GM18951 (cell line): ENCODE measurements around the gene ETV6.

Experiments
- POLR2A ChIP-seq: IDR thresholded peaks from 4 replicates; pipeline ENCODE4 v1.6.1; 2011; ENCODE audit warnings: mild to moderate bottlenecking; ENCODE audit not compliant: insufficient read length, insufficient read depth; ENCODE audit errors: extremely low read depth
- in situ Hi-C: fragments of 300-500 bp; cut with MboI; formaldehyde crosslinking; loops from one replicate; pipeline ENCODE4 v1.12.0; 2022; ENCODE audit warnings: low sequenced_read_pairs, mixed read lengths, inconsistent platforms; ENCODE audit not compliant: unreplicated experiment

Gene ETV6

DNA sequence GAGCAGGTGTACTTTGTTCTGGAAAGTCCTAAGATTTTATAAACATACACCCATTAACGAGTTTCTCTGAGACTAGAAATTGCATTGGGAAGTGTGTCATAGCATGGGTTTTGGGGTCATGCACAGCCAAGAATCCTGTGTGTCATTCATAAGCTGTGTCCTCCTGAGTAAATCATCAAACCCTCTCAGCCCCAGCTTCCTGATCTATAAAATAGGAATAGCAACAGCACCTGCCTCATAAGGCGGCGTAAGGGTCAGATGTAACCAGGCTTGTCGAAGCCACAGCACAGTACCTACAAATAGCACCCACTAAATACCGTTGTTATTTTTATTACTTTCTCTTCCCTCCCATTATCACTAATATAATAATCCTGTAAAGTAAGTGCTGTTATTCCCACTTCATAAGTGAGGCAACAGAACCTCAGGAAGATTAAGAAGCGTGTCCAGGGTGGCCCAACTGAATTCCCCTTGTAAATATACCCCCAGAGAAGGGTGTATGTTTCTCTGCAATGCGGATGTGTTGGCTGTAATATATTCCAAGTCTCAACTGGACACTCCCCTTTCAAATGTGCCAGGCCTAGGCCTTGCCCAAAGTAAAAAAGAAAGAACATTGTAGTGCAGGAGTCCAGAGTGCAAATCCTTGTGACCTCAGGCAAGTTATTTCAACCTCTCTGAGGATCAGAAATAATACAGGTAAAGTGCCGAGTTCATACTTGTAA, 233.0 kb downstream of the ETV6 start:
- in situ Hi-C loops = no loop called here
- TF ChIP-seq POLR2A = no peak

DNA sequence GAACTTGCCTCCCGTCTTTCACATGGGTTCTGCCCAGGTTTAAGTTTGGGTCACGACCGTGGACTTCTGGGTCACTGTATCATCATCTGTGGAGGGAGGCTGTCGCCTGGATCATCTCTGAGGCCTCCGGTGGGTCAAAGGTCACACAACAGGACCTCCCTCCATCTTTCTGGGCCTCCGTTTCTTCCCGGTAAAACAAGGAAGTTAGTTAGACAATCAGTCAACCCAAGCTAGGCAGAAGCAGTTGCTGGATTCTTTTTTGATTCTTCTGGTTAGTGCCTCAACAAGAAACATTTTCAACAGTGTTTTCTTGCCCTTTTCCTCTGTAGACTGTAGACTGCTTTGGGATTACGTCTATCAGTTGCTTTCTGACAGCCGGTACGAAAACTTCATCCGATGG, 234.6 kb downstream of the ETV6 start:
- no peak for TF ChIP-seq POLR2A
- in situ Hi-C loops = no loop called here

DNA sequence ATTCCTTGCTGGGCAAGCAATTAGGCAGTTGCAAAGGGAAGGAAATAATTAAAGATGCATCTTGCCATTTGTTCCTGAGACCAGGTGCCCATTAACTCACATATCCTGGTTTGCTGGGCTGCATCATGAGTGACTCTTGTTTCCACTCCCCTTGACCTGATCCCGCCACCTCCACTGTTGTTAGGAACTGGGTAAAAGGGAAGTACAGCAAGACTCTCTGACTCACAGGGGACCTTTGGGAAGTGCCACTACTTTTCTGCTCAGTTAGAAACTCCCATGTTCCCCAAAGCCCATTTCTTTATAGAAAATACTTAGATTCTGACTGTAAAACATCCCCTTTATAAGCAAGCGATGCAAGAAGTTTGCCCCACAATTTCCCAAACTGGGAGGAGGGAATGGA, 235.2 kb downstream of the ETV6 start:
- no peak for TF ChIP-seq POLR2A
- in situ Hi-C loops = no loop called here

DNA sequence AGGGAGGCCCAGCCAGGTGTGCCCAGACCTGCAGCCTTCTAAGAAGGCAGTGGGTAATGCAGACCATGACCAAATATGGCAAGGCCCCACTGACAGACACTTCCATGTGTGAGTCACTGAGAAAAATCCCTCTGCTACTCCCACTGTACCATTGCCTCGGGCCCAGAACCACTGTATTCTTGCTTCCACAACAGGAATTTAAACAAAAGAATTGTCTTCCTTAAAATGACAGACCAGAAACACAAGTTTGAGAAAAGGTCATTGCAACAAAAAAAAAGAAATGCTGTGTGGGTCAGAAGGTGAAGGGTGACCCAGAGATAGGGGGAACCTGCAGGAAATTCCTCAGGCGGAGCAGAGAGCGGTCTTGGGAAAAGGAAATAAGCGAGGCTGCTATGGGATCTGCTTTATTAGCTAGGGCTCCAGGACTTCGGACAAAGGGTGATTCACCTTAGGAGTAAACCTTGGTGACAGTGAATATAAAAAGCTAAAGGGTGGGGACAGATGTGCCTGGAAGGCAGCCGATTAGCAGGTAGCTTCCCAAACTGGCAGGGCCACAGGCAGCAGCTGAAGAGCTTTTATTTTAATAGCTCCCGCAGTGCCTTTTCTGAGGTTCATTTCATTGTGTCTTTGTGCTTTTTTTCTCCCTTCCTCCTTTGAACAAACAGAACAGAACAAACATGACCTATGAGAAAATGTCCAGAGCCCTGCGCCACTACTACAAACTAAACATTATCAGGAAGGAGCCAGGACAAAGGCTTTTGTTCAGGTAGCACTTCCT, 236.0 kb downstream of the ETV6 start:
- TF ChIP-seq POLR2A = no peak
- in situ Hi-C loops = no loop called here

DNA sequence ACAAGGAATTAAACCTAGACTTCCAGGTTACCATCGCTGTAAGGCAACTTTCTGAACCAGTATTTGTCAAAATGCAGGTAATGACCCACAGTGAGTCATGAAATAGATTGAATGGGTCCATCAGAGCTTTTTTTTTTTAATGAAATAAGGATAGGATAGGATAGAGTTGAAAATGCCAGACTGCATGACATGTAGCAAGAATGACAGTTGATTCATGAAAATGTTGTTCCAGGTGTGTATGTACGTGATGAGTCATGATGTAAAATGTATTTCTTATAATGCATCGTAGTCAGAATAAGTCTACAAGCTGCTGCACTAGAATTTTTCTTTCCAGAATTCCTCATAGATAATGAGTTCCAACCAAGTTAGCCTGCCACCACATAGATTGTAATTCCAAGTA, 236.9 kb downstream of the ETV6 start:
- in situ Hi-C loops = no loop called here

DNA sequence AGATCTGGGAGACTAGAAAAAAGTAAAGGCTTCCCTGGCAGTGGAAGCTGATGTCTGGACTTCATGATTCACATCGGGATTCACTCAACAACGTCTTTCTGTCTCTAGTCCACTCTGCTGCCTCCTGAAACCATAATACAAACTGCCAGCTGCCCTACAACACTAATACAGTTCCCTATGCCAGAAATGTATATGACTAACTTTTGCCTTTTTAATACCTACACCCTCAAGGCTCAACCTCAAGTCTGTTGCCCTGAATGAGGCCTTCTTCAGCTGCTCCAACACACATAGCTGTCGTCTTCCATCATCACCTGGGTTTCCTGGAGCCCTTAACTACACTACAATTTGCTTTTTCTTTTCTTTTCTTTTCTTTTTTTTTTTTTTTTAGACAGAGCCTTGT, 238.6 kb downstream of the ETV6 start:
- in situ Hi-C loops = no loop called here
- no peak for TF ChIP-seq POLR2A

More for the DNA sequence above, 236.9 kb downstream of the ETV6 start:
- TF ChIP-seq POLR2A = no peak

DNA sequence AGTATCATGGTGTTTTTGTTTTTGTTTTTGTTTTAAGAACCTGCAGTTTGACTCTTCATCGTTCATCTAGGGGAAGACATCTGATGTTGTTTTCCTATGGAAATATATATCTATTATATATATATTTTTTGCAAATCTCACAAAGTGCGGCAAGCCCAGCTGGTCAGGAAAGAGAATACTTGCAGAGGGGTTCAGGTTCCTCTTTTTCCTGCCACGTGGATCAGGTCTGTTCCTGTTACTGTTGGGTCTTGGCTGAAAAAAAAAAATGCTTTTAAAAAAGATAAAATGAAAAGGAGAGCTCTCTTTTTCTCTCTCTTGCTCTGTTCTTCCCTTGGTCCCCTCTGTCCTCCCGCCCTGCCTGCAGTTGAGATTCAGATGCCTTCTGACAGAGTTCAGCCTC, 241.9 kb downstream of the ETV6 start:
- in situ Hi-C loops = no loop called here
- no peak for TF ChIP-seq POLR2A

DNA sequence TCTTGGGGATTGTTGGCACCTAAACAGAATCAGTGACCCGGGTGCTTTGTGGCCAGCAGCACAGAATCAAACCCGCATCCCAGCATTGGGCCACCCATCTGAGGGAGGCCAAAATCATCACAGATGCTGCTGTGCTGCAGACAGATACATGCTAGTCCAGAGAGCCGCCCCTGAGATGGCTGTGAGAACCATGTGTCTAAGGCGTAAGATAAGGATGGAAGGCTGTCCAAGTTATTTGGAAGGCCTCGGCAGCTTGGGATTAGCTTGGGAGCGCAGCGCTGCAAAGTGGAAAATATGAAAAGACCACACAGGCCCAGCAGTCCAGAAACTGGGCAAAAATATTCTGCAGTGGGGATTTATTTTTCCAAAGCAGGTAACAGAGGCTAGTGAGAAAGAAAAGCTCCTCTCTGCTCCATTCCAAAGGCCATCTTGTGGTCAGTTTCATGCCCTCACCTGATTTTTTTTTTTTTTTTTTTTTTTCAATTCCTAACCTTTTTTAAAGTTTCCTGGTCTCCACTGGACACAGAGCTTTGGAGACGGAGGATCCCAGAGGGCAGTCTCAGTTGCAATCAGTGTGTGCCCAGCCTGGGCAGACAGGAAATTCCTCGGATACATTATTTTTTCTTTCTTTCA, 242.4 kb downstream of the ETV6 start:
- no peak for TF ChIP-seq POLR2A
- in situ Hi-C loops = no loop called here

DNA sequence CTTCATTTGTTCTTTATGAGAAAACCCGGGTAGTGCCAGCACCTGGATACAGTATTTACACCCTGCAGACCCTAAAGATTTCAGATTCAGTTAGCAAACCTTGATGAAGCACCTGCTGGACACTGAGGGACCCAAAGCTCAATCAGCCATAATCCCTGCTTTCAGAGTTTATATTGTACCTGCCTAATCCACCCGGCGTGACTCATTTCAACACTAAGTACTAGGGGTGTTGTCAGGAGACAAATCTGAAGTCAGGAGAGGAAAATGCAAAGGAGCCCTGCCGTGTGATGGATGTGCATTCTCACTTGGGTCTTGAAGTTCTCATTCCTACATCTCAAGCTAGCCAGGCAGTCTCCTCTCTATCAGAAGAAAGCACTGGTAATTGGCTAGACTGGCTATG, 244.5 kb downstream of the ETV6 start:
- no peak for TF ChIP-seq POLR2A
- in situ Hi-C loops = no loop called here

DNA sequence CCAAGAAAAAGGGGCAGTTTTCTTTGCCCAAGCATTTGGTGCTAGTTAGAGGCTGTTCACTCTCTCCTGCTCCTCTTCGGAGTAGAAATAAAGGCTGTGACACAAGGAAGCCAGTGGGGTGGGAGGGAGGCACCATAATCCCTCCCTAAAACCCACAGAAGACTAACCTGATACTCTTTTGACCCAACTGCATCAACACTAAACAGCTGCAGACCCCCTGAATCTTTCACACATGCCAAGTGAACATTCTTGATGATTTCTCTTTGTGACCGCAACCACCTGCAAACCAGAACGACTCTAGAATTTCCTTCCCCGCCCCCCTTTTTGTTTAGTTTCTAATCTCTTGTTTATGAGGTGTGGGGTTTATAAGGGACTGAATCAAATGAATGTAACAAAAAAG, 245.4 kb downstream of the ETV6 start:
- no peak for TF ChIP-seq POLR2A

DNA sequence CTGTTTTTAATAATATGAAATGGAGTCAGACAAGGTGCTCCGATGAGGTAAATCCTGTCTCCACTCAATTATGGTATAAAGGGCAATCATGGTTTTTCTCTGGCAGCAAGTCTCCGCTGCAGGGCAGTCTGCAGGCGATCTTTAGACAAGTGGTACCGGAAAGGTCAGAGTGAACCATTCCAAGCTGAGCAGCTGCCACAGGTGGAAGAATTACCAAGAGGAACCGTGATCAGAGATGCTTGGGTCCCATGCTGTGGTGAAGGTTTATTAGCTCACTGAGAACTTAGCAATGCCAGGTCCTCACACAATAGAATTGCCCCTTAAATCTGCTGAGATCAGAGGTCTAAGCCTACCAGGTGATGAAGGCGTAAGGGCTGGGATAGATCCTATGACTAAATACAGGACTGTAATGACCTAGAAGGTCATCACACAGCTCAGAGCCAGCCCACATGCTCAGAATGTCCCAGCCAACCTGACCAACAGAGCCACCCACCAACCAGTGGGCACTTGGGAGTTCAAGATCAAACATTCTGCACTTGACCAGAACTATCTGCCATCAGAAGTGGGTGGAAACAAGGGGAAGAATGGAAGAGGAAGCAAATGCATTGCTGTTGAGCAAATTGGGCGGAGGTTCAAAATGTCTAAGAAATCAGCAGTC, 246.1 kb downstream of the ETV6 start:
- in situ Hi-C loops = no loop called here
- TF ChIP-seq POLR2A = no peak

More for the DNA sequence above, 245.4 kb downstream of the ETV6 start:
- in situ Hi-C loops = no loop called here

DNA sequence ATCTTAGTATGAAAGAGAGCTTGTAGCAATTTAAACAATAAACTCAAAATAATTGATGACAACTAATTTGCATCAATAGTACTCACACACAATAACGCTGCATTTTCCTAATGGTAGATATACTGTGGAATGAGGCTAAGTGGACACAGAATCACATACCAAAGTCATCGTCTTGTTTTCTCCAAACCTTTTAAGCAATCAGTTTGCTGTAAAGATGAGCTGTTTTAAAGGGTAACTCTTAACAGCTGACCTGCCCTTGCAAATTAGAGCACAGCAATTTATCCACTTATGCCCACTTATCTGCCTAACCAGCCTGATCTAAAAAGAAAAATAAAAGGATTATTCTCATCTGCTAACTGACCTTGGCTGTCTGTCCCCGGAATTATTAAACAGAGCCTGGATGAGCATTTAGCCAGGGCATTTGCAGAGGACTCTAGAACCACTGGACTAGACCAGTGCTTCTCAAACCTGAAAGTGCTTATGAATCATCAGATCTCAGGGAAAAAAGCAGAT, 247.0 kb downstream of the ETV6 start:
- in situ Hi-C loops = no loop called here
- TF ChIP-seq POLR2A = no peak

DNA sequence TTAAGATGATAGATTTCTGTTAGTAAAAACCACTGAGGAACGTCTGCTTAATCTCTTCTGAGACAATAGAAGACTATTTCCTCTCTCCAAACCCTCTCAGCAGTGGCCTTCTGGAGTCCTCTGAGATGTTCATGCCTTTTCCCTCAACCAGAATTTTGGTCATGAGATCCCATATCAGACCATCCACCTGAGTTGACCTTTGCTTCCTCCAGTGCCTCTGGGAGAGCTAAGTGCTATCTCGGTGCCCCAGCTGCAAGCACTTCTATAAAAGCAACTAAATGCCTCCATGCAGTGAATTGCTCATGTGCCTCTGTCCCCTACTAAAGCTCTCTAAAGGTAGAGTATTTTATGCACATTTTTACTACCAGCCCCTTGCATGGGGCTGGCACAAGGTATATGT, 248.4 kb downstream of the ETV6 start:
- in situ Hi-C loops = no loop called here

More for the DNA sequence above, 248.4 kb downstream of the ETV6 start:
- TF ChIP-seq POLR2A = no peak
